ENCODE measurements around the gene SSNA1.

DNA sequence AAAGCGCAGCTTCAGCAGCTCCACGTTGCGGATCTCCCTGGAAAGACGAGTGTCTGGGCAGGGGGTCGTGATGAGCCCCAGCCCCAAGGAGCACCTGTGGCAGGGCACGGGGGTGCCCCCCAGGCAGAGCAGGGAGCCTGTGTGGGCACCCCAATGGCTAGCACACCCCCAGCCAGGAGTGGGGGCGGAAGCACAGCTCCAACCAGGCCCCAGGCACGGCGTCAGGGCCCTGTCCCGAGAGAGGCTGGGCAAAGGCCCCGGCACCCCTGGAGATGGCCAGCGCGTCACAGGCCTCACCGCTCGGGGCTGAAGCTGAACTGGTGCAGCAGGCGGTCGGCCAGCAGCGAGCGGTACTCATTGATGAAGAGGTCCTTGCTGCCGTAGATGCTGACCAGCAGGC is 8.0 kb upstream of the SSNA1 start:
- TF ChIP-seq EZH2 (IDR thresholded peaks at IDR 0.05; ENCODE audit: insufficient read depth, low read length) (no peak), CTCF (IDR thresholded peaks at IDR 0.05; ENCODE audit: insufficient read depth, low read depth, low read length) (no peak)
